ENCODE results near the gene PCSK7.
A peak's percentile ranks its signal among the peaks of the same experiment; 100 is the strongest.

The PCSK7 gene

DNA sequence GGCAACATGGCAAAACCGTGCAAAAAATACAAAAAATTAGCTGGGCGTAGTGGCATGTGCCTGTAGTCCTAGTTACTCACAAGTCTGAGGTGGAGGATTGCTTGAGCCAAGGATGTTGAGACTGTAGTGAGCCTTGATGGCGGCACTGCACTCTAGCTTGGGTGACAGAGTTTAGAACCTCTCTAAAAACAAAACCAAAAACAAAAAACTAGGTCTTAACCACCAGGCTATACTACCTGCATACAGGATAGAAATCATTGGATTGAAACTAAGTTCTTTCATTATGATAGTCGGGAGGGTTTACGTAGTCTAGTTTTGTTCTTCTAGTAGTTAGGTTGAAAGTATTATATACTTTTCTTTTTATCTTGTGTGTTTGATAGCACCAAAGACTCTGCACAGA lies 6.3 kb upstream of the PCSK7 start:
- TF ChIP-seq OSR1 (CRISPR knock-in tag; IDR thresholded peaks at IDR 0.05) (no peak), ESRRG (CRISPR knock-in tag; IDR thresholded peaks at IDR 0.05) (no peak)
- no peak for ATAC-seq

DNA sequence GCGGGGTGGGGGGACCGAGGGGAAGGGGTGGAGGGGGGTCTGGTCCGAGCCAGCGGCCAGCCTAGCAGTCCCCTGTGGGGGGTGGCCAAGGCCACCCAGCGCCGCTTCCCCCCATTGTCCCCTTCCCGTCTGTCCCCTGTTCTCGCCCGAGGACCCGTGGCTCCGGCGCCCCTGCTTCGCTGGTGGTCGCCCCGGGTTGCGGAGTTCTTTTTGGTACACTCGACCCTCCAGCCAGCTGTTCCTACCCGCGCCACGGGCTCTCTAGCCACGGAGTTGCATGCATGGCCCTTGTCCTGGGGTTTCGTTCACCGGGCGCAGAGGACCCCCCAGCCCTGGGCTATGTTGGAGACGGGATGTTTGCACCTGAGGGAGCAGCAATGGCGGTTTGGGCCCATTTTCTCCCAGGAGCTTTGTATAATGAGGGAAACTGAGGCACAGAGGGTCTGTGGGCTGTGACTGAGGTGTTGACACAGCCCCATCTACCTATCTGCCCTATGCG lies 1.1 kb upstream of the PCSK7 start:
- TF ChIP-seq PPARA (CRISPR knock-in tag; IDR thresholded peaks at IDR 0.05; ENCODE audit: borderline replicate concordance): no peak
- TF ChIP-seq ZFP3 (CRISPR knock-in tag; IDR thresholded peaks at IDR 0.05): no peak
- TF ChIP-seq, protein P1, sequence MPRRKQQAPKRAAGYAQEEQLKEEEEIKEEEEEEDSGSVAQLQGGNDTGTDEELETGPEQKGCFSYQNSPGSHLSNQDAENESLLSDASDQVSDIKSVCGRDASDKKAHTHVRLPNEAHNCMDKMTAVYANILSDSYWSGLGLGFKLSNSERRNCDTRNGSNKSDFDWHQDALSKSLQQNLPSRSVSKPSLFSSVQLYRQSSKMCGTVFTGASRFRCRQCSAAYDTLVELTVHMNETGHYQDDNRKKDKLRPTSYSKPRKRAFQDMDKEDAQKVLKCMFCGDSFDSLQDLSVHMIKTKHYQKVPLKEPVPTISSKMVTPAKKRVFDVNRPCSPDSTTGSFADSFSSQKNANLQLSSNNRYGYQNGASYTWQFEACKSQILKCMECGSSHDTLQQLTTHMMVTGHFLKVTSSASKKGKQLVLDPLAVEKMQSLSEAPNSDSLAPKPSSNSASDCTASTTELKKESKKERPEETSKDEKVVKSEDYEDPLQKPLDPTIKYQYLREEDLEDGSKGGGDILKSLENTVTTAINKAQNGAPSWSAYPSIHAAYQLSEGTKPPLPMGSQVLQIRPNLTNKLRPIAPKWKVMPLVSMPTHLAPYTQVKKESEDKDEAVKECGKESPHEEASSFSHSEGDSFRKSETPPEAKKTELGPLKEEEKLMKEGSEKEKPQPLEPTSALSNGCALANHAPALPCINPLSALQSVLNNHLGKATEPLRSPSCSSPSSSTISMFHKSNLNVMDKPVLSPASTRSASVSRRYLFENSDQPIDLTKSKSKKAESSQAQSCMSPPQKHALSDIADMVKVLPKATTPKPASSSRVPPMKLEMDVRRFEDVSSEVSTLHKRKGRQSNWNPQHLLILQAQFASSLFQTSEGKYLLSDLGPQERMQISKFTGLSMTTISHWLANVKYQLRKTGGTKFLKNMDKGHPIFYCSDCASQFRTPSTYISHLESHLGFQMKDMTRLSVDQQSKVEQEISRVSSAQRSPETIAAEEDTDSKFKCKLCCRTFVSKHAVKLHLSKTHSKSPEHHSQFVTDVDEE (CRISPR knock-in tag; IDR thresholded peaks at IDR 0.05): no peak
- no peak for TF ChIP-seq RARB (CRISPR knock-in tag; IDR thresholded peaks at IDR 0.05)
- TF ChIP-seq TOX (CRISPR knock-in tag; IDR thresholded peaks at IDR 0.05; ENCODE audit: borderline replicate concordance): no peak
- TF ChIP-seq TCF4 (CRISPR knock-in tag; IDR thresholded peaks at IDR 0.05; ENCODE audit: borderline replicate concordance): no peak
- no peak for TF ChIP-seq ZNF70 (CRISPR knock-in tag; IDR thresholded peaks at IDR 0.05)
- no peak for TF ChIP-seq PATZ1 (CRISPR knock-in tag; IDR thresholded peaks at IDR 0.05; ENCODE audit: borderline replicate concordance)
- no peak for TF ChIP-seq BACH2 (CRISPR knock-in tag; IDR thresholded peaks at IDR 0.05; ENCODE audit: borderline replicate concordance)
- TF ChIP-seq ZNF565 (CRISPR knock-in tag; conservative IDR thresholded peaks at IDR 0.05; ENCODE audit: low read depth): no peak
- TF ChIP-seq GLIS3 (CRISPR knock-in tag; IDR thresholded peaks at IDR 0.05): no peak
- no peak for TF ChIP-seq OSR1 (CRISPR knock-in tag; IDR thresholded peaks at IDR 0.05)
- peak; percentile 47 for ATAC-seq

DNA sequence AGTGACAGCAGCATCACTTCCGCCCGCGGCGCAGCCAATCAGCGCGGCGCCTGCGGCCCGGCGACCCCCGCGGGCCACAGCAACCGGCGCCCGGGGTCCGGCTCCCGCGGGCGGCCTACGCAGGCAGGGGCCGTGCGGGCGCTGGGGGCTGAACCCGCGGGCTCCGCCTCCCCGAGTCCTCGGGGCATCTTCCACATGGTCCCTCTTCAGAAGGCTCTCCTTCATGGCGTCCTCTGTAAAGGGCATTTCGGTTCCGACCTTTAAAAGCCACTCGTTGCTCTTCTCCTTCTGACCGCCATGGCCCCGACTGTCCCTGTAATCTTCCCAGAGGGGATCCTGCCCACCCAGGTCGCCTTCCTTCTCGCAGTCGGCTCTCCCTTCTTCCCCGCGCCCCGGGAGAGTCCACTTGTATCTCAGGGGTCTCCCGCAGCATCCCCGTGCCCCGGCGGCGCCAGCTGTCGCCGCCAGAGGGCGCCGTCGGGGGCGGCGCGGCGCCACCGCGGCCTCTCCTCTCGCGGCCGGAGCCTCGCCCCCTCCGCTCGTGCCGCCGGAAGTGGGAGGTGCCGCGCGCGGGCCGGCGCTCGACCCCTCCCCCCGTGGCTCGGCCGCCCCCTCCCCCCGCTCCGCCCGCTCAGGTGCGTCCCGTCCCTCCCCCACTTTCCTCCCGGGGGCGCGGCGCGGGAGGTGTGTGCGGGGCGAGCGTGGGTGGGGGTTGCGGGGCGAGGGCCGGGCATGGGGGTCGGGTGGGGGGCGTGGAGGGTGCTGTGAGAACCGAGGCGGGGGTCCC lies 412 bp upstream of the PCSK7 start, which contains the start of gene RNF214:
TSS of gene RNF214 (plus strand) at position 580 of the 787 bp plus-strand sequence. CDS start 1,602 bp downstream, outside the sequence.
- TF ChIP-seq TCF4 (CRISPR knock-in tag; IDR thresholded peaks at IDR 0.05; ENCODE audit: borderline replicate concordance) (no peak), GLIS3 (CRISPR knock-in tag; IDR thresholded peaks at IDR 0.05) (no peak), CSDC2 (CRISPR knock-in tag; IDR thresholded peaks at IDR 0.05) (no peak), RARB (CRISPR knock-in tag; IDR thresholded peaks at IDR 0.05) (no peak)
- ATAC-seq: peak; percentile 87

- TF ChIP-seq TCF4 (CRISPR knock-in tag; IDR thresholded peaks at IDR 0.05; ENCODE audit: borderline replicate concordance): no peak
- ATAC-seq: peak; percentile 3; the same call in 2 of the 3 replicates
Measured at GRCh38 chr11:117230999-117231841, 653 bp downstream of the PCSK7 start.

DNA sequence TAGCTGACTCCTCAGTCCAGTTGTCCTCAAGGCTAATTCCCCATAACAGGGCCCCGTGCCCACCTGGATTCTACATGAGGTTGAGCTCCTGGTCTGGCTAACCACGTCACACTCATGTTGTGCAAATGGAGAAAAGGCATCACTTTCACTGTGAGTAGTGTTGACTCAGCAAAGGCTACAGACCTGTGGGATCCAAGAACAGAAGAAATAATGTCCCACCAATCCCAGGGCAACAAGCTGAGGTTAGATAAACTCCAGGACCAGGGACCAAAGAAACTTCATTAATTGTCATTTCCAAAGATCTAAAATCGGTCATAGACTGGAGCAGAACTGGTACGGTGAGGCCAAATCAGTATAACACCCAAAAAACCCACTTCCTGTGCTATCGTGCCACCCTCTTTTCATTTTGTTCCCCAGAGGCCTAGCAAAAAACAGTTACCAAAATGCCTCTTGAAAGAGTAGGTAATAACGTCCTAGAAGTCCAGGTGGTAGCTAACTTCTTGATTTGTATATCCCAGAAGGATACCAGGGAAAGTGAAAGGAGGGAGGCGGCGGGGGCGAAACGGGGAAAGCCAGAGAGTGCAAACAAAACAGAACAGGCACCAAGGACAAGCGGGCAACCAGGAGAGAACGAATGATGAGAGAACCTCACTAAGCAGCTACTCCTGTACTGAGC lies 1.4 kb downstream of the PCSK7 start:
- ATAC-seq: no peak
- no peak for TF ChIP-seq ZC3H10 (CRISPR knock-in tag; IDR thresholded peaks at IDR 0.05)
- TF ChIP-seq, protein P1 (CRISPR knock-in tag; IDR thresholded peaks at IDR 0.05): no peak
- TF ChIP-seq ZFP3 (CRISPR knock-in tag; IDR thresholded peaks at IDR 0.05): no peak
- no peak for TF ChIP-seq ZNF565 (CRISPR knock-in tag; conservative IDR thresholded peaks at IDR 0.05; ENCODE audit: low read depth)
- TF ChIP-seq SNAI2 (CRISPR knock-in tag; IDR thresholded peaks at IDR 0.05): no peak
- TF ChIP-seq CSRNP3 (CRISPR knock-in tag; IDR thresholded peaks at IDR 0.05): no peak
- TF ChIP-seq BACH2 (CRISPR knock-in tag; IDR thresholded peaks at IDR 0.05; ENCODE audit: borderline replicate concordance): no peak
- TF ChIP-seq TCF4 (CRISPR knock-in tag; IDR thresholded peaks at IDR 0.05; ENCODE audit: borderline replicate concordance): no peak
- TF ChIP-seq ZNF70 (CRISPR knock-in tag; IDR thresholded peaks at IDR 0.05): no peak
- TF ChIP-seq, protein P2, sequence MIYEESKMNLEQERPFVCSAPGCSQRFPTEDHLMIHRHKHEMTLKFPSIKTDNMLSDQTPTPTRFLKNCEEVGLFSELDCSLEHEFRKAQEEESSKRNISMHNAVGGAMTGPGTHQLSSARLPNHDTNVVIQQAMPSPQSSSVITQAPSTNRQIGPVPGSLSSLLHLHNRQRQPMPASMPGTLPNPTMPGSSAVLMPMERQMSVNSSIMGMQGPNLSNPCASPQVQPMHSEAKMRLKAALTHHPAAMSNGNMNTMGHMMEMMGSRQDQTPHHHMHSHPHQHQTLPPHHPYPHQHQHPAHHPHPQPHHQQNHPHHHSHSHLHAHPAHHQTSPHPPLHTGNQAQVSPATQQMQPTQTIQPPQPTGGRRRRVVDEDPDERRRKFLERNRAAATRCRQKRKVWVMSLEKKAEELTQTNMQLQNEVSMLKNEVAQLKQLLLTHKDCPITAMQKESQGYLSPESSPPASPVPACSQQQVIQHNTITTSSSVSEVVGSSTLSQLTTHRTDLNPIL (CRISPR knock-in tag; IDR thresholded peaks at IDR 0.05; ENCODE audit: low read depth): no peak
- no peak for TF ChIP-seq GLIS3 (CRISPR knock-in tag; IDR thresholded peaks at IDR 0.05)
- no peak for TF ChIP-seq TOX (CRISPR knock-in tag; IDR thresholded peaks at IDR 0.05; ENCODE audit: borderline replicate concordance)

All from SK-N-SH treated with all-trans-retinoic acid at 6 μM for 48 hours (cell line).